Ishikawa (cell line): ENCODE results near the gene PHF21A.

Source experiments
- CEBPB ChIP-seq: IDR thresholded peaks from 2 replicates; pipeline ENCODE4 v1.6.1; 2012
- CREB1 ChIP-seq: IDR thresholded peaks from 2 replicates; pipeline ENCODE4 v1.6.1; 2012; ENCODE audit warnings: low read depth
- EGR1 ChIP-seq: IDR thresholded peaks from 2 replicates; pipeline ENCODE4 v1.6.1; 2012
- EP300 ChIP-seq: IDR thresholded peaks from 2 replicates; pipeline ENCODE4 v1.6.1; 2012; ENCODE audit warnings: borderline replicate concordance
- FOXM1 ChIP-seq: IDR thresholded peaks from 2 replicates; pipeline ENCODE4 v1.6.1; 2012; ENCODE audit warnings: low read depth, borderline replicate concordance
- NFIC ChIP-seq: IDR thresholded peaks from 2 replicates; pipeline ENCODE4 v1.6.1; 2012
- RAD21 ChIP-seq: IDR thresholded peaks from 2 replicates; pipeline ENCODE4 v1.6.1; 2012; ENCODE audit warnings: low read depth
- REST ChIP-seq: IDR thresholded peaks from 2 replicates; pipeline ENCODE4 v1.6.1; 2012; ENCODE audit warnings: low read depth, mild to moderate bottlenecking
- TAF1 ChIP-seq: IDR thresholded peaks from 2 replicates; pipeline ENCODE4 v1.6.1; 2012; ENCODE audit warnings: low read depth, mild to moderate bottlenecking
- TCF12 ChIP-seq: IDR thresholded peaks from 2 replicates; pipeline ENCODE4 v1.6.1; 2012; ENCODE audit warnings: low read depth
- TEAD4 ChIP-seq: IDR thresholded peaks from 2 replicates; pipeline ENCODE4 v1.6.1; 2012
- USF1 ChIP-seq: IDR thresholded peaks from 2 replicates; pipeline ENCODE4 v1.6.1; 2012
- YY1 ChIP-seq: IDR thresholded peaks from 2 replicates; pipeline ENCODE4 v1.6.1; 2012; ENCODE audit warnings: low read depth
- ZBTB7A ChIP-seq: IDR thresholded peaks from 2 replicates; pipeline ENCODE4 v1.6.1; 2012; ENCODE audit warnings: low read depth
- TF ChIP-seq, protein P1 (sequence below): IDR thresholded peaks from 2 replicates; pipeline ENCODE4 v1.6.1; 2012

Gene PHF21A

DNA sequence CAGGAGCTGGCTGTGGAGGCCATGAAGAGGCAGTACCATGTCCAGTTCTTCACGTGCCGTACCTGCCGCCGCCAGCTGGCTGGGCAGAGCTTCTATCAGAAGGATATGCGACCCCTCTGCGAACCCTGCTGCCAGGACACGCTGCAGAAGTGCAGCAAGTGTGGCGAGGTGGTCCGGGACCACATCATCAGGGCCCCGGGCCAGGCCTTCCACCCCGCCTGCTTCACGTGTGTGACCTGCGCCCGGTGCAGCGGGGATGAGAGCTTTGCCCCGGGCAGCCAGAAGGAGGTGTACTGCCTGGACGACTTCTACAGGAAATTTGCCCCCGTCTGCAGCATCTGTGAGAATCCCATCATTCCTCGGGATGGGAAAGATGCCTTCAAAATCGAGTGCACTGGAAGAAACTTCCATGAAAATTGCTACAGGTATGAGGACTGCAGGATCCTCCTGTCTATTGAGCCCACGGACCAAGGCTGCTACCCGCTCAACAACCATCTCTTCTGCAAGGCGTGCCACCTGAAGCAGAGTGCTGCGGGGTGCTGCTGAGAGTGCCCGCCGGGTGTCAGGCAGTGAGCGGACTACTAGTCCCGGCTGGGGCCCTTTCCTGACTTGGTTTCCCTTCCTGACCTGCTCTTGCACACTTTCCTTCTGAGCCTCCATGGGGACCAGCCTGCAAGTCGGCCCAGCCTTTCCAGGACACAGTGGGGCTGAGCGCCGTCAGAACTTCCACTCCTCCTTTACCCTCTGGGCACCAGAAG lies 22.0 kb upstream of the PHF21A start:
- TF ChIP-seq RAD21 (no peak), YY1 (no peak), TAF1 (no peak), FOXM1 (no peak), REST (no peak), TCF12 (no peak)

GRCh38 chr11:46142561-46142960 lies 21.3 kb upstream of the PHF21A start:
- TF ChIP-seq CEBPB (no peak), TCF12 (no peak), EP300 (no peak)

DNA sequence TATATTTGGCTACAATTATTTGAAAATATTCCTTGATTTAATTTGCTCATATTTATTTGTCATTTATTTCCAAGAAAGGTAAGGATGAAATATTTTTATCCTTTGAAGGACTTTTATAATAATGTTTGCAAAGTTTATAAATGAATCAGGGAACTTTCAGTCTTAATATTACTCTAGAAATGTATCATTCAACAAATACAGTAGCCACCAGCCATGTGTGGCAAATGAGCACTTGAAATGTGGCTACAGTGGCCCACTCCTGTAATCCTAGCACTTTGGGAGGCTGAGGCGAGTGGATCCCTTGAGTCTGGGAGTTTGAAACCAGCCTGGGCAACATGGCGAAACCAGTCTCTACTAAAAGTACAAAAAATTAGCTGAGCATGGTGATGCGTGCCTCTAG lies 20.3 kb upstream of the PHF21A start:
- TF ChIP-seq ZBTB7A (no peak), TEAD4 (no peak), CEBPB (no peak), FOXM1 (no peak), EGR1 (no peak), TCF12 (no peak), CREB1 (no peak)

GRCh38 chr11:46134540-46134939 lies 13.3 kb upstream of the PHF21A start:
- no peak for TF ChIP-seq CEBPB
- no peak for TF ChIP-seq TAF1
- TF ChIP-seq YY1: no peak
- TF ChIP-seq EP300: no peak
- no peak for TF ChIP-seq EGR1
- no peak for TF ChIP-seq REST
- TF ChIP-seq, protein P1, sequence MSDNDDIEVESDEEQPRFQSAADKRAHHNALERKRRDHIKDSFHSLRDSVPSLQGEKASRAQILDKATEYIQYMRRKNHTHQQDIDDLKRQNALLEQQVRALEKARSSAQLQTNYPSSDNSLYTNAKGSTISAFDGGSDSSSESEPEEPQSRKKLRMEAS: no peak
- no peak for TF ChIP-seq RAD21
- TF ChIP-seq NFIC: no peak
- no peak for TF ChIP-seq ZBTB7A
- no peak for TF ChIP-seq TEAD4
- no peak for TF ChIP-seq TCF12
- TF ChIP-seq USF1: no peak
- TF ChIP-seq FOXM1: no peak
- TF ChIP-seq CREB1: no peak

DNA sequence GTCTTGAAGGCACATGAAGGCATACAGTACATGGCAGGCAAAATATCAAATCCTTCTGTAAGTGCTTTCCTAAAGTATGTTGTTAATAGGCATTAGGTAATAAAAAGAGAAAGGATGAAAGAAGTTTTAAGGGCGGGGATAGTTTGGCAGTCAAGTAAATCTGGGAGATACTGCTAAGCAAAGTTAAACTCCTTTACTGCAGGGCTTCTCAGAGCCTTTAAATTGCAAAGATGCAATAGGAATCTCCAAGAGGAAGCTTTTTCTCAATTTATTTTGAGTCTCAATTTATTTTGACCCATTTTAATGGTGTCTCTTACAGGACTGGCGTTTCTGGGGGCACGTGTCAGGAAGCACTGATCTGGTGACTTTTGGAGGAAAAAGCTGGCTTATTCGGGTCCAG lies 12.8 kb upstream of the PHF21A start:
- TF ChIP-seq FOXM1 (no peak), ZBTB7A (no peak), CEBPB (no peak), TCF12 (no peak), TEAD4 (no peak), RAD21 (no peak), TAF1 (no peak), YY1 (no peak)
- TF ChIP-seq, protein P1: no peak

GRCh38 chr11:46133119-46133518 lies 11.9 kb upstream of the PHF21A start:
- TF ChIP-seq REST (no peak), YY1 (no peak), EP300 (no peak), ZBTB7A (no peak), TCF12 (no peak), CEBPB (no peak), TEAD4 (no peak), CREB1 (no peak), USF1 (no peak), EGR1 (no peak), NFIC (no peak), TAF1 (no peak)
- TF ChIP-seq, protein P1: no peak
